GM19238 (cell line): Measurements from ENCODE around the gene SRPK2.
"Not testable (repeated sequence)": the region's sequence is repeated elsewhere in the genome, so short reads cannot be mapped to it uniquely, and the experiment has no call there.

ENCODE experiments used
- DNase-seq: peaks from one replicate; pipeline ENCODE4 v3.0.0; 2011; ENCODE audit warnings: low spot score; ENCODE audit not compliant: insufficient read length

The SRPK2 gene

GRCh38 chr7:105388356-105389087 is at the start of gene SRPK2:
SRPK2 (minus strand) TSS chr7:105388921.
- peak; percentile 85 for DNase-seq

- DNase-seq, result no peak
Measured at GRCh38 chr7:105438254-105438653, 49.5 kb upstream of the SRPK2 start.

DNA sequence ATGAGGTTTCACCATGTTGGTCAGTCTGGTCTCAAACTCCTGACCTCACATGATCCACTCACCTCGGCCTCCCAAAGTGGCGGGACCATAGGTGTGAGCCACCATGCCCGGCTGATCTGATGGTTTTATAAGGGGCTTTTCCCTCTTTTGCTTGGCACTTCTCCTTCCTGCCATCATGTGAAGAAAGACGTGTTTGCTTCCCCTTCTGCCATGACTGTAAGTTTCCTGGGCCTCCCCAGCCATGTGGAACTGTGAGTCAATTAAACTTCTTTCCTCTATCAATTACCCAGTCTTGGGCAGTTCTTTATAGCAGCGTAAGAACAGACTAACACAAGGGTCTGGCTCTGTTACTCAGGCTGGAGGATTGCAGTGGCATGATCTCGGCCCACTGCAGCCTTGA is 48.6 kb upstream of the SRPK2 start:
- DNase-seq, result not testable (repeated sequence)

GRCh38 chr7:105429746-105430612 is 41.3 kb upstream of the SRPK2 start:
- DNase-seq, result no peak

DNA sequence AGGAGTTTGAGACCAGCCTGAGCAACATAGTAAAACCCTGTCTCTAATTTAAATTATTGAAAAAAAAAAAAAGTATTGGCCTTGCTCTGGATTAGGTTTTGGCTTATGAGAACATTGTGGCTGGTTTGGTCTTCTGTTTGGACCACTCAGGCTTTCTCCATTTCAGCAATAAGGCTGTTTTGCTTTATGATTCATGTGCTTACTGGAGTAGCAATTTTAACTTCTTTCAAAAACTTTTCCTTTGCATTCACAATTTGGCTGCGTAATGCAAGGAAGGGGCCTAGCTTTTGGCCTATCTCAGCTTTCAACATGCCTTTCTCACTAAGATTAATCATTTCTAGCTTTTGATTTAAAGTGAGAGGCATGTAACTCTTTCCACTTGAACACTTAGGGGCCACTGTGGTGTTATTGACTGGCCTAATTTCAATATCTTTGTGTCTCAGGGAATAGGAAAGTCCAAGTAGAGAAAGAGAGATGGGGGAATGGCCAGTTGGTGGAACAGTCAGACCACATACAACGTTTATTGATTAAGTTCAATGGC is 38.0 kb upstream of the SRPK2 start:
- no peak for DNase-seq

GRCh38 chr7:105423987-105424386 is 35.3 kb upstream of the SRPK2 start:
- DNase-seq, result no peak

- DNase-seq, result no peak
Measured at GRCh38 chr7:105413887-105414437, 25.2 kb upstream of the SRPK2 start.

DNA sequence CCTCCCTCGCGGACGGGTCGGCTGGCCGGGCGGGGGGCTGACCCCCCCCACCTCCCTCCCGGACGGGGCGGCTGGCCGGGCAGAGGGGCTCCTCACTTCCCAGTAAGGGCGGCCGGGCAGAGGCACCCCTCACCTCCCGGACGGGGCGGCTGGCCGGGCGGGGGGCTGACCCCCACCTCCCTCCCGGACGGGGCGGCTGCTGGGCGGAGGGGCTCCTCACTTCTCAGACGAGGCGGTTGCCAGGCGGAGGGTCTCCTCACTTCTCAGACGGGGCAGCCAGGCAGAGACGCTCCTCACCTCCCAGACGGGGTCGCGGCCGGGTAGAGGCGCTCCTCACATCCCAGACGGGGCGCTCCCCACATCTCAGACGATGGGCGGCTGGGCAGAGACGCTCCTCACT is 22.1 kb upstream of the SRPK2 start:
- DNase-seq, result not testable (repeated sequence)

DNA sequence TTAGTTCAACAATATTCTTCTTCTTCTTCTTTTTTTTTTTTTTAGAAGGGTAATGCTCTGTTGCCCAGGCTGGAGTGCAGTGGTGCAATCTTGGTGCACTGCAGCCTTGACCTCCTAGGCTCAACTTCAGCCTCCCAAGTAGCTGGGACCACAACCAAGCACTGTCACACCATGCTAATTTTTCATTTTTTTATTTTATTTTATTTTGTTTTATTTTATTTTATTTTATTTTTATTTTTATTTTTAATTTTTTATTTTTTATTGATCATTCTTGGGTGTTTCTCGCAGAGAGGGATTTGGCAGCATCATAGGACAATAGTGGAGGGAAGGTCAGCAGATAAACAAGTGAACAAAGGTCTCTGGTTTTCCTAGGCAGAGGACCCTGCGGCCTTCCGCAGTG is 21.1 kb upstream of the SRPK2 start:
- not testable (repeated sequence) for DNase-seq

GRCh38 chr7:105408791-105409410 is 20.2 kb upstream of the SRPK2 start:
- DNase-seq, result no peak

- no peak for DNase-seq
Measured at GRCh38 chr7:105403128-105403527, 14.4 kb upstream of the SRPK2 start.

GRCh38 chr7:105402221-105403095 is 13.7 kb upstream of the SRPK2 start:
- no peak for DNase-seq

GRCh38 chr7:105399043-105399725 is 10.5 kb upstream of the SRPK2 start:
- no peak for DNase-seq

DNA sequence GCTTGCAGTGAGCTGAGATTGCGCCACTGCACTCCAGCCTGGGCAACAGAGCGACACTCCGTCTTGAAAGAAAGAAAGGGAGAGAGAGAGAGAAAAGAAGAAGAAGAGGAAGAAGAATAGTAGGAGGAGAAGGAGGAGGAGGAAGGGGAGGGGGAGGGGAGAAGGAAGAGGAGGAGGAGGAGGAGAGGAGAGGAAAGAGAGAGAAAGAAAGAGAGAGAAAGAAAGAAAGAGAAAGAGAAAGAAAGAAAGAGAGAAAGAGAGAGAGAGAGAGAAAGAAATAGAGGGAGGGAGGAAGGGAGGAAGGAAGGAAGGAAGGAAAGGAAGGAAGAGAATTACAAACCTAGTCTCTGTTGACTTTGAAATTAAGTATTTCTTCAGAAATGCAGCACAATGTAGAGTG is 7.8 kb upstream of the SRPK2 start:
- DNase-seq, result no peak

- no peak for DNase-seq
Measured at GRCh38 chr7:105391429-105391828, 2.7 kb upstream of the SRPK2 start.

GRCh38 chr7:105389889-105390288 is 1.2 kb upstream of the SRPK2 start:
- DNase-seq, result no peak

DNA sequence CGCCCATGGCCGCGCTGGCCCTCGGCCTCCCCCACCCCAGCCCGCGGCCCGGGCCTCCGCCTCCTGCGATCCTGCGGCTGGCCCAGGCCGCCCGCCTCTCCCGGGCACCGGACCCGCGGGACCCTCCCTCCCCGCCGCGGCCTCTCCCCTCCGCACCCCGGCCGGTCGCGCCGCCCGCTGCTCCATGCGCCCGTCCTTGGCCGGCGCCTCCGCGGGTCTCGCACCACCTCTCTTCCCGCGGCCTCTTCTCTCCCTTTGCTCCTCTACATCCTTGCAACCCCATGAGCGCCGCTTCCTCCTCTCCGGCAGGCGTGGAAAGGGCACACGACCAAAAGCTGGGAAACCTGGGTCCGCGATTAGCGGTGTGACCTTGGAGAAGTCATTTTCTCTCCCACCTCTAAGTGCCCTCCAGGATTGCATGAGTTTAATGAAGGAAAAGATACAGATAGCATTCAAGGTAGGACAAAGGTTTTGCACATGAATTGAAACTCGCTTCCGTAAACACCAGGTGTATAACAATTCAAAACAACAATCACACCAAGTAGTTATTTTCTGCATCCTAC is 448 bp upstream of the SRPK2 start:
- peak; percentile 42 for DNase-seq

- peak; percentile 69 for DNase-seq
Measured at GRCh38 chr7:105387508-105388355, 989 bp downstream of the SRPK2 start.

DNA sequence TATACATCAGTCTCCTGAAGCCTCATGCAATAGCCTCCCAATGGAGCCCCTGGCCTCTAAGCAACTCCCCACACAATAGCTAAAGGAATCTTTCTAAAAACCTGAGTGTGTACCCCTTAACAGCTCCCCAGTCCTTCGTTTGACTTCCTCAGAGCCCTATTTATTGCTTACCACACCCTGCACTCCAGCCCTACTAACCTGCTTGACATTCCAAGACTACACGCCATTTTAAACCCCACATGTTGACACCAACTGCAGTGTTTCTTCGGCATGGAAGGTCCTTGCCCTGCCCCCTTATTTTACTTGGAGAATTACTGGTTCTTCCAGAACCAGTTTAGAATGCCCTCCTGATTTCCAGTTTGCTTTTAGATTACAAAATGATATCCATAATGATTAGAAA is 10.8 kb downstream of the SRPK2 start:
- no peak for DNase-seq
